HG02870 (cell line): ENCODE measurements around the gene CADM3.

Experiments used
- ATAC-seq: cut with Tn5 transposase; IDR thresholded peaks from one replicate; pipeline ENCODE4 v1.9.1; 2021; ENCODE audit warnings: mild to moderate bottlenecking, moderate library complexity; ENCODE audit not compliant: unreplicated experiment

Gene CADM3

GRCh38 chr1:159172614-159173291 is 1.3 kb downstream of the CADM3 start:
- no peak for ATAC-seq

- ATAC-seq = no peak
Observed at GRCh38 chr1:159173320-159173719, 1.9 kb downstream of the CADM3 start.

GRCh38 chr1:159175571-159175970 is 4.2 kb downstream of the CADM3 start:
- ATAC-seq = no peak

- ATAC-seq = no peak
Observed at GRCh38 chr1:159177272-159177907, 6.0 kb downstream of the CADM3 start.

- ATAC-seq = no peak
Observed at GRCh38 chr1:159179906-159180305, 8.5 kb downstream of the CADM3 start.

GRCh38 chr1:159180516-159180915 is 9.1 kb downstream of the CADM3 start:
- no peak for ATAC-seq

- no peak for ATAC-seq
Observed at GRCh38 chr1:159181328-159182024, 10.1 kb downstream of the CADM3 start.

- no peak for ATAC-seq
Observed at GRCh38 chr1:159184201-159184600, 12.8 kb downstream of the CADM3 start.

- no peak for ATAC-seq
Observed at GRCh38 chr1:159185121-159185520, 13.7 kb downstream of the CADM3 start.

- ATAC-seq = no peak
Observed at GRCh38 chr1:159187033-159187432, 15.6 kb downstream of the CADM3 start.

- ATAC-seq = no peak
Observed at GRCh38 chr1:159187647-159188374, 16.4 kb downstream of the CADM3 start.

GRCh38 chr1:159188375-159188788 is 17.0 kb downstream of the CADM3 start:
- ATAC-seq = peak; percentile 79

- no peak for ATAC-seq
Observed at GRCh38 chr1:159190441-159190840, 19.0 kb downstream of the CADM3 start.

- no peak for ATAC-seq
Observed at GRCh38 chr1:159196543-159196942, 25.1 kb downstream of the CADM3 start.

- ATAC-seq = peak; percentile 75
Observed at GRCh38 chr1:159197561-159198557, 26.4 kb downstream of the CADM3 start.

GRCh38 chr1:159199901-159200300 is 28.5 kb downstream of the CADM3 start:
- no peak for ATAC-seq

GRCh38 chr1:159200769-159201168 is 29.4 kb downstream of the CADM3 start:
- ATAC-seq = no peak

GRCh38 chr1:159201642-159202041 is 30.2 kb downstream of the CADM3 start:
- no peak for ATAC-seq

GRCh38 chr1:159203610-159204009 is 32.2 kb downstream of the CADM3 start:
- ATAC-seq = no peak
